Breast epithelium (tissue), 4 donors: ENCODE measurements around the gene NAALADL2. TPM values are rescaled to one million over a fixed set of nuclear protein-coding genes. Genes with fewer than 3 reads are reported as not detected.

Experiments
- DNase-seq, 2 donors: peaks; one replicate each; pipeline ENCODE4 v3.0.0-alpha.2; 2019; ENCODE audit warnings: low spot score in 2 of 2
- H3K27ac ChIP-seq, 2 donors: fragments of 200-600 bp; sonication (generic) in 1 of 2; one replicate each; pipeline ENCODE4 v1.5.1; 2016 to 2019; ENCODE audit warnings: mild to moderate bottlenecking in 1 of 2
- H3K27me3 ChIP-seq, 2 donors: fragments of 200-600 bp; sonication (generic) in 1 of 2; one replicate each; pipeline versions ENCODE4 v1.5.1 to v1.6.0; 2017 to 2019; ENCODE audit warnings: control low read depth in 1 of 2, mild to moderate bottlenecking in 1 of 2
- H3K36me3 ChIP-seq: fragments of 200-600 bp; one replicate; pipeline ENCODE4 v1.5.1; 2019
- H3K4me1 ChIP-seq, 2 donors: fragments of 200-600 bp; sonication (generic); one replicate each; pipeline ENCODE4 v1.5.1; 2016 to 2019; ENCODE audit warnings: control low read depth in 1 of 2
- H3K4me3 ChIP-seq, 3 donors: fragments of 200-600 bp; sonication (generic); 1 replicate in 2 of 3; 2 replicates in 1 of 3; pipeline ENCODE4 v1.5.1; 2016 to 2019; ENCODE audit warnings: mild to moderate bottlenecking in 3 of 3, moderate library complexity in 2 of 3
- H3K9me3 ChIP-seq, 2 donors: fragments of 200-600 bp; sonication (generic) in 1 of 2; one replicate each; pipeline ENCODE4 v1.5.1; 2016 to 2019; ENCODE audit warnings: control low read depth in 1 of 2
- CTCF ChIP-seq, 3 donors: fragments of 450-650 bp; IDR thresholded peaks; one replicate each; pipeline ENCODE4 v1.5.1; 2016 to 2017; ENCODE audit warnings: antibody characterized with exemption in 3 of 3, mild to moderate bottlenecking in 3 of 3, moderate library complexity in 3 of 3
- POLR2A ChIP-seq: fragments of 450-650 bp; IDR thresholded peaks from one replicate; pipeline ENCODE4 v1.6.1; 2016; ENCODE audit warnings: antibody characterized with exemption, mild to moderate bottlenecking, moderate library complexity
- POLR2AphosphoS5 ChIP-seq, 3 donors: sonication (generic); formaldehyde crosslinking; IDR thresholded peaks; one replicate each; pipeline ENCODE4 v1.6.1; 2017; ENCODE audit warnings: antibody characterized with exemption in 3 of 3
- intact Hi-C: fragments of 100-400 bp; cut with DNase I; formaldehyde crosslinking; loops from one replicate; pipeline ENCODE4 v1.15.1; 2023; ENCODE audit warnings: low total_unique reads
- total RNA-seq, 3 donors: library from RNA; depleted of rRNA; stranded (reverse); fragments of >200 nt; gene quantifications; one replicate each; pipeline ENCODE4 v1.1.0, GENCODE V29; 2016

The NAALADL2 gene
- total RNA-seq, 3 donors from 2014 or later = 12.0 to 69.5 (median 53.9) TPM

GRCh38 chr3:175102161-175102560 is 243.0 kb downstream of the NAALADL2 start:
- Histone ChIP-seq H3K27ac (no peak overlapping the region), H3K4me3 (no peak overlapping the region), H3K4me1 (no peaks in the 10 kb centered on the region), H3K27me3 (no peaks in the 10 kb centered on the region), H3K36me3 (no peaks in the 10 kb centered on the region), H3K9me3 (no peaks in the 10 kb centered on the region)
- intact Hi-C loops = no loop called here
- TF ChIP-seq POLR2A (no peak), POLR2AphosphoS5 (IDR thresholded peaks at IDR 0.05) (no peak), CTCF (IDR thresholded peaks at IDR 0.05) (no peak)
- DNase-seq = no peak

DNA sequence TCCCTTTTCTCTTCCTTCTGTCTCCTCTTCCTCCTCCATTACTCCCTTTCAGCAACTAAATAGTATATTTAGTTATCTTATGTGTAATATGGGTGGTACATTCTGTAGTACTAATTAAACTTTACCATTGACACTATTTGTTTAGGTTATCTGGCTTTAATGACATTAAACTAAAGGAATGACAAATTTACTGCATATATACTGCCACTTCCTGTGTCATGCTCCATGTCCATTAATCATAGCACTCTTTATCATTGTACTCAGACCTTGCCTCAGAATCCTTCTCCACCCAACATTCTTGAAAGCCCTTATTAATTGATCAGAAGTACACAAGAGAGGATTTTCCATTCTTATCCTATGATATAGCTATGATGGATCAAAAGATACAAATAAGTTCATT is 244.2 kb downstream of the NAALADL2 start:
- no peak for TF ChIP-seq CTCF (IDR thresholded peaks at IDR 0.05)
- no peak for TF ChIP-seq POLR2AphosphoS5 (IDR thresholded peaks at IDR 0.05)
- no peak for TF ChIP-seq POLR2A
- no peaks in the 10 kb centered on the region for H3K36me3 ChIP-seq
- DNase-seq = no peak
- no peak overlapping the region for H3K4me3 ChIP-seq
- no peaks in the 10 kb centered on the region for H3K9me3 ChIP-seq
- no peaks in the 10 kb centered on the region for H3K27me3 ChIP-seq
- intact Hi-C loops = no loop called here
- no peak overlapping the region for H3K27ac ChIP-seq
- no peaks in the 10 kb centered on the region for H3K4me1 ChIP-seq

- DNase-seq = no peak
- intact Hi-C loops = no loop called here
- Histone ChIP-seq H3K4me3 (no peak overlapping the region), H3K27me3 (no peaks in the 10 kb centered on the region), H3K27ac (no peak overlapping the region), H3K9me3 (no peaks in the 10 kb centered on the region), H3K36me3 (no peaks in the 10 kb centered on the region), H3K4me1 (no peaks in the 10 kb centered on the region)
- no peak for TF ChIP-seq POLR2A
Observed at GRCh38 chr3:175105066-175105465, 245.9 kb downstream of the NAALADL2 start.

DNA sequence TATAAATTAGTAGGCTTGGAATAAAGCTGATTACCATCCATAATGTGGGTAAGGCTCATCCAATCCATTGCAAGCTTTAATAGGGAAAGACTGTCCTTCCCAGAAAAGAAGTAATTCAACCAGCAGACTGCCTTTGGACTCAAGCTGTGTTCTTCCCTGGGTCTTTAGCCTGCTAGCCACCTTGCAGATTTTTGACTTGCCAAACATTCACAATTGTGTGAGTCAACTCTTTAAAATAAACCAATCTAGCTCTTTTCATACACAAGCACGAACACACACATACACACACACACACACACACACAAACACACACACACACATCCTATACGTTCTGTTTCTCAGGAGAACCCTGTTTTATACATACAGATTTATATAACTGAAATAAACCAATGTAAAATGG is 248.1 kb downstream of the NAALADL2 start:
- H3K4me3 ChIP-seq = no peak overlapping the region
- H3K9me3 ChIP-seq = no peaks in the 10 kb centered on the region
- intact Hi-C loops = no loop called here
- DNase-seq = no peak
- no peaks in the 10 kb centered on the region for H3K27me3 ChIP-seq
- TF ChIP-seq POLR2AphosphoS5 (IDR thresholded peaks at IDR 0.05) (no peak), CTCF (IDR thresholded peaks at IDR 0.05) (no peak), POLR2A (no peak)
- H3K4me1 ChIP-seq = no peaks in the 10 kb centered on the region
- no peaks in the 10 kb centered on the region for H3K36me3 ChIP-seq
- no peak overlapping the region for H3K27ac ChIP-seq

GRCh38 chr3:175107995-175108394 is 248.9 kb downstream of the NAALADL2 start:
- no peak for TF ChIP-seq POLR2AphosphoS5 (IDR thresholded peaks at IDR 0.05)
- intact Hi-C loops = no loop called here
- H3K27me3 ChIP-seq = no peaks in the 10 kb centered on the region
- H3K27ac ChIP-seq = no peak overlapping the region
- H3K4me1 ChIP-seq = no peaks in the 10 kb centered on the region
- no peaks in the 10 kb centered on the region for H3K36me3 ChIP-seq
- DNase-seq = no peak
- no peaks in the 10 kb centered on the region for H3K9me3 ChIP-seq
- H3K4me3 ChIP-seq = no peak overlapping the region

- no peaks in the 10 kb centered on the region for H3K27me3 ChIP-seq
- intact Hi-C loops = no loop called here
- DNase-seq = no peak
- no peak overlapping the region for H3K4me3 ChIP-seq
- TF ChIP-seq CTCF (IDR thresholded peaks at IDR 0.05) (no peak), POLR2A (no peak)
- H3K36me3 ChIP-seq = no peaks in the 10 kb centered on the region
- H3K9me3 ChIP-seq = no peaks in the 10 kb centered on the region
- no peaks in the 10 kb centered on the region for H3K4me1 ChIP-seq
- no peak overlapping the region for H3K27ac ChIP-seq
Observed at GRCh38 chr3:175108613-175109151, 249.5 kb downstream of the NAALADL2 start.
